ENCODE data around the gene SPDEF.

SPDEF gene

GRCh38 chr6:34515473-34516387 is 40.4 kb downstream of the SPDEF start:
- no peak for TF ChIP-seq CTCF (IDR thresholded peaks at IDR 0.05; ENCODE audit: control extremely low read depth, extremely low read depth, low read depth, missing control alignments)
- DNase-seq (ENCODE audit: extremely low spot score) = no peak
- ChIA-PET POLR2A (no interaction called here), CTCF (no interaction called here)

- no peak for DNase-seq (ENCODE audit: extremely low spot score)
- ChIA-PET CTCF (no interaction called here), POLR2A (no interaction called here)
- TF ChIP-seq CTCF (IDR thresholded peaks at IDR 0.05; ENCODE audit: control extremely low read depth, extremely low read depth, low read depth, missing control alignments) = no peak
Observed at GRCh38 chr6:34514593-34515472, 41.3 kb downstream of the SPDEF start.

GRCh38 chr6:34514112-34514511 is 42.0 kb downstream of the SPDEF start:
- TF ChIP-seq CTCF (IDR thresholded peaks at IDR 0.05; ENCODE audit: control extremely low read depth, extremely low read depth, low read depth, missing control alignments) = no peak
- no peak for DNase-seq (ENCODE audit: extremely low spot score)
- ChIA-PET CTCF (no interaction called here), POLR2A (no interaction called here)

- CTCF ChIA-PET = no interaction called here
- POLR2A ChIA-PET = interaction anchor here (0.6 kb wide), 1 partner anchor 400 kb away, joined by 5 read pairs; no protein-coding TSS in a partner anchor
- no peak for DNase-seq (ENCODE audit: extremely low spot score)
- TF ChIP-seq CTCF (IDR thresholded peaks at IDR 0.05; ENCODE audit: control extremely low read depth, extremely low read depth, low read depth, missing control alignments) = no peak
Observed at GRCh38 chr6:34513646-34514045, 42.5 kb downstream of the SPDEF start.

GRCh38 chr6:34512738-34513115 is 43.4 kb downstream of the SPDEF start:
- ChIA-PET CTCF (interaction anchor here (1.0 kb wide), 1 partner anchor 97 kb away, joined by 3 read pairs; no protein-coding TSS in a partner anchor), POLR2A (no interaction called here)
- no peak for TF ChIP-seq CTCF (IDR thresholded peaks at IDR 0.05; ENCODE audit: control extremely low read depth, extremely low read depth, low read depth, missing control alignments)
- DNase-seq (ENCODE audit: extremely low spot score) = no peak

- POLR2A ChIA-PET = no interaction called here
- DNase-seq (ENCODE audit: extremely low spot score) = no peak
- CTCF ChIA-PET = interaction anchor here (0.9 to 1.0 kb wide), 2 partner anchors 11 to 97 kb away, joined by 3 read pairs; no protein-coding TSS in a partner anchor
- TF ChIP-seq CTCF (IDR thresholded peaks at IDR 0.05; ENCODE audit: control extremely low read depth, extremely low read depth, low read depth, missing control alignments) = no peak
Observed at GRCh38 chr6:34511915-34512737, 44.0 kb downstream of the SPDEF start.
